H1 (cell line): Measurements from ENCODE around the gene TNRC6B. TPM values are rescaled to one million over a fixed set of nuclear protein-coding genes. Genes with fewer than 3 reads are reported as not detected.

Source experiments
- ASH2L ChIP-seq: fragments of 200-600, 300-600 bp; sonication (generic); IDR thresholded peaks from one replicate; pipeline ENCODE4 v1.7.1; 2017; ENCODE audit warnings: low read length
- CREB1 ChIP-seq: IDR thresholded peaks from 2 replicates; pipeline ENCODE4 v1.6.1; 2012; ENCODE audit warnings: inconsistent platforms
- JUN ChIP-seq: IDR thresholded peaks from 2 replicates; pipeline ENCODE4 v1.6.1; 2011; ENCODE audit warnings: low read depth, mild to moderate bottlenecking, improper control_type of control experiment, low read length
- RXRA ChIP-seq: IDR thresholded peaks from 2 replicates; pipeline ENCODE4 v1.6.1; 2011; ENCODE audit warnings: low read depth, mild to moderate bottlenecking, low read length, moderate library complexity; ENCODE audit not compliant: insufficient read depth
- SIX5 ChIP-seq: IDR thresholded peaks from 2 replicates; pipeline ENCODE4 v1.6.1; 2011; ENCODE audit warnings: mild to moderate bottlenecking, low read depth, low read length
- SP1 ChIP-seq: IDR thresholded peaks from 2 replicates; pipeline ENCODE4 v1.6.1; 2011; ENCODE audit warnings: low read depth, low read length
- SRF ChIP-seq: IDR thresholded peaks from 2 replicates; pipeline ENCODE4 v1.6.1; 2011; ENCODE audit warnings: mild to moderate bottlenecking, low read depth, low read length, moderate library complexity
- SUZ12 ChIP-seq: fragments of 200-600 bp; sonication (generic); IDR thresholded peaks from 2 replicates; pipeline ENCODE4 v1.6.1; 2012; ENCODE audit warnings: mild to moderate bottlenecking, inconsistent platforms, low read length, moderate library complexity, mixed read lengths
- ZNF274 ChIP-seq: IDR thresholded peaks from 2 replicates; pipeline ENCODE4 v1.7.0; 2012; ENCODE audit warnings: low read length, borderline replicate concordance; ENCODE audit errors: extremely low read depth
- polyA plus RNA-seq, 7 experiments: library from polyadenylated mRNA; depleted of rRNA in 3 of 7; stranded (reverse) in 5 of 7; unstranded in 2 of 7; fragments of >200 nt in 5 of 7; fragments of 200-250 nt in 2 of 7; gene quantifications; 1 replicate in 5 of 7; 2 replicates in 1 of 7; 4 replicates in 1 of 7; pipeline versions ENCODE4 v1.2.1 to v1.2.3, GENCODE V29; 2011 to 2013; ENCODE audit warnings: missing spikeins in 2 of 7, mixed read lengths in 2 of 7
- total RNA-seq: library from RNA; stranded (reverse); fragmentation: NEBNext Ultra II Directional; extraction: Animal tissue kit (Norgen Biotek cat#: 25700); gene quantifications from 2 replicates; pipeline ENCODE4 v1.2.1, GENCODE V29; 2021
- TF ChIP-seq, protein P1 (sequence below): fragments of 300-600 bp; sonication (generic); IDR thresholded peaks from 2 replicates; pipeline ENCODE4 v1.7.1; 2012; ENCODE audit warnings: low read length, moderate library complexity, mild to moderate bottlenecking, inconsistent platforms; ENCODE audit not compliant: insufficient replicate concordance
- TF ChIP-seq, protein P2 (sequence below): IDR thresholded peaks from 2 replicates; pipeline ENCODE4 v1.6.1; 2011; ENCODE audit warnings: low read length, improper control_type of control experiment

TNRC6B gene
- total and polyA plus RNA-seq, 2 of the 8 experiments (the other 6 are each of a cell fraction or from before 2014, with no cell fraction given) = 12.5 to 48.9 TPM

DNA sequence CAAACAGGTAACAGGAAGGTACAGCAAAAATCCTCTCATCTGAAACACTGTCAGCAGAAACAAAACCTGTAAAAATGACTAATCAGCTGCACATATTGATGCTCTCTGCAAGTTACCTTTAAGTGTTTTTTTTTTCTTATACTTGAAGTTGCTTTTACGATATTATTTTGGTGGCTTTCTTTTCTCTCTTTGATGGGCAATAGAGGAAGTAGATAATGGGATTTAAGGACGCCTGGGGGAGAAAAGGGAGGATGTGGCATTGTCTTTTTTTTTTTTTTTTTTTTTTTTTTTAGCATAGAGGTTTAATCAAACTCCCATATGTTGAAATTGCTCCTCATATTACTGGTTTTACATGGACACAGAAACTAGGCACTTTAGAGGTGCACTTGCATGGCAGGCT is 157.2 kb downstream of the TNRC6B start (continued):
- TF ChIP-seq, protein P1, sequence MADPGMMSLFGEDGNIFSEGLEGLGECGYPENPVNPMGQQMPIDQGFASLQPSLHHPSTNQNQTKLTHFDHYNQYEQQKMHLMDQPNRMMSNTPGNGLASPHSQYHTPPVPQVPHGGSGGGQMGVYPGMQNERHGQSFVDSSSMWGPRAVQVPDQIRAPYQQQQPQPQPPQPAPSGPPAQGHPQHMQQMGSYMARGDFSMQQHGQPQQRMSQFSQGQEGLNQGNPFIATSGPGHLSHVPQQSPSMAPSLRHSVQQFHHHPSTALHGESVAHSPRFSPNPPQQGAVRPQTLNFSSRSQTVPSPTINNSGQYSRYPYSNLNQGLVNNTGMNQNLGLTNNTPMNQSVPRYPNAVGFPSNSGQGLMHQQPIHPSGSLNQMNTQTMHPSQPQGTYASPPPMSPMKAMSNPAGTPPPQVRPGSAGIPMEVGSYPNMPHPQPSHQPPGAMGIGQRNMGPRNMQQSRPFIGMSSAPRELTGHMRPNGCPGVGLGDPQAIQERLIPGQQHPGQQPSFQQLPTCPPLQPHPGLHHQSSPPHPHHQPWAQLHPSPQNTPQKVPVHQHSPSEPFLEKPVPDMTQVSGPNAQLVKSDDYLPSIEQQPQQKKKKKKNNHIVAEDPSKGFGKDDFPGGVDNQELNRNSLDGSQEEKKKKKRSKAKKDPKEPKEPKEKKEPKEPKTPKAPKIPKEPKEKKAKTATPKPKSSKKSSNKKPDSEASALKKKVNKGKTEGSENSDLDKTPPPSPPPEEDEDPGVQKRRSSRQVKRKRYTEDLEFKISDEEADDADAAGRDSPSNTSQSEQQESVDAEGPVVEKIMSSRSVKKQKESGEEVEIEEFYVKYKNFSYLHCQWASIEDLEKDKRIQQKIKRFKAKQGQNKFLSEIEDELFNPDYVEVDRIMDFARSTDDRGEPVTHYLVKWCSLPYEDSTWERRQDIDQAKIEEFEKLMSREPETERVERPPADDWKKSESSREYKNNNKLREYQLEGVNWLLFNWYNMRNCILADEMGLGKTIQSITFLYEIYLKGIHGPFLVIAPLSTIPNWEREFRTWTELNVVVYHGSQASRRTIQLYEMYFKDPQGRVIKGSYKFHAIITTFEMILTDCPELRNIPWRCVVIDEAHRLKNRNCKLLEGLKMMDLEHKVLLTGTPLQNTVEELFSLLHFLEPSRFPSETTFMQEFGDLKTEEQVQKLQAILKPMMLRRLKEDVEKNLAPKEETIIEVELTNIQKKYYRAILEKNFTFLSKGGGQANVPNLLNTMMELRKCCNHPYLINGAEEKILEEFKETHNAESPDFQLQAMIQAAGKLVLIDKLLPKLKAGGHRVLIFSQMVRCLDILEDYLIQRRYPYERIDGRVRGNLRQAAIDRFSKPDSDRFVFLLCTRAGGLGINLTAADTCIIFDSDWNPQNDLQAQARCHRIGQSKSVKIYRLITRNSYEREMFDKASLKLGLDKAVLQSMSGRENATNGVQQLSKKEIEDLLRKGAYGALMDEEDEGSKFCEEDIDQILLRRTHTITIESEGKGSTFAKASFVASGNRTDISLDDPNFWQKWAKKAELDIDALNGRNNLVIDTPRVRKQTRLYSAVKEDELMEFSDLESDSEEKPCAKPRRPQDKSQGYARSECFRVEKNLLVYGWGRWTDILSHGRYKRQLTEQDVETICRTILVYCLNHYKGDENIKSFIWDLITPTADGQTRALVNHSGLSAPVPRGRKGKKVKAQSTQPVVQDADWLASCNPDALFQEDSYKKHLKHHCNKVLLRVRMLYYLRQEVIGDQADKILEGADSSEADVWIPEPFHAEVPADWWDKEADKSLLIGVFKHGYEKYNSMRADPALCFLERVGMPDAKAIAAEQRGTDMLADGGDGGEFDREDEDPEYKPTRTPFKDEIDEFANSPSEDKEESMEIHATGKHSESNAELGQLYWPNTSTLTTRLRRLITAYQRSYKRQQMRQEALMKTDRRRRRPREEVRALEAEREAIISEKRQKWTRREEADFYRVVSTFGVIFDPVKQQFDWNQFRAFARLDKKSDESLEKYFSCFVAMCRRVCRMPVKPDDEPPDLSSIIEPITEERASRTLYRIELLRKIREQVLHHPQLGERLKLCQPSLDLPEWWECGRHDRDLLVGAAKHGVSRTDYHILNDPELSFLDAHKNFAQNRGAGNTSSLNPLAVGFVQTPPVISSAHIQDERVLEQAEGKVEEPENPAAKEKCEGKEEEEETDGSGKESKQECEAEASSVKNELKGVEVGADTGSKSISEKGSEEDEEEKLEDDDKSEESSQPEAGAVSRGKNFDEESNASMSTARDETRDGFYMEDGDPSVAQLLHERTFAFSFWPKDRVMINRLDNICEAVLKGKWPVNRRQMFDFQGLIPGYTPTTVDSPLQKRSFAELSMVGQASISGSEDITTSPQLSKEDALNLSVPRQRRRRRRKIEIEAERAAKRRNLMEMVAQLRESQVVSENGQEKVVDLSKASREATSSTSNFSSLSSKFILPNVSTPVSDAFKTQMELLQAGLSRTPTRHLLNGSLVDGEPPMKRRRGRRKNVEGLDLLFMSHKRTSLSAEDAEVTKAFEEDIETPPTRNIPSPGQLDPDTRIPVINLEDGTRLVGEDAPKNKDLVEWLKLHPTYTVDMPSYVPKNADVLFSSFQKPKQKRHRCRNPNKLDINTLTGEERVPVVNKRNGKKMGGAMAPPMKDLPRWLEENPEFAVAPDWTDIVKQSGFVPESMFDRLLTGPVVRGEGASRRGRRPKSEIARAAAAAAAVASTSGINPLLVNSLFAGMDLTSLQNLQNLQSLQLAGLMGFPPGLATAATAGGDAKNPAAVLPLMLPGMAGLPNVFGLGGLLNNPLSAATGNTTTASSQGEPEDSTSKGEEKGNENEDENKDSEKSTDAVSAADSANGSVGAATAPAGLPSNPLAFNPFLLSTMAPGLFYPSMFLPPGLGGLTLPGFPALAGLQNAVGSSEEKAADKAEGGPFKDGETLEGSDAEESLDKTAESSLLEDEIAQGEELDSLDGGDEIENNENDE = no peak
- no peak for TF ChIP-seq SP1
- no peak for TF ChIP-seq CREB1
- no peak for TF ChIP-seq ASH2L
- no peak for TF ChIP-seq SRF
- TF ChIP-seq, protein P2, sequence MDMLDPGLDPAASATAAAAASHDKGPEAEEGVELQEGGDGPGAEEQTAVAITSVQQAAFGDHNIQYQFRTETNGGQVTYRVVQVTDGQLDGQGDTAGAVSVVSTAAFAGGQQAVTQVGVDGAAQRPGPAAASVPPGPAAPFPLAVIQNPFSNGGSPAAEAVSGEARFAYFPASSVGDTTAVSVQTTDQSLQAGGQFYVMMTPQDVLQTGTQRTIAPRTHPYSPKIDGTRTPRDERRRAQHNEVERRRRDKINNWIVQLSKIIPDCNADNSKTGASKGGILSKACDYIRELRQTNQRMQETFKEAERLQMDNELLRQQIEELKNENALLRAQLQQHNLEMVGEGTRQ = no peak
- no peak for TF ChIP-seq ZNF274
- no peak for TF ChIP-seq RXRA
- no peak for TF ChIP-seq SIX5
- no peak for TF ChIP-seq SUZ12
- no peak for TF ChIP-seq JUN
